ENCODE data around the gene NHERF1.

The NHERF1 gene

DNA sequence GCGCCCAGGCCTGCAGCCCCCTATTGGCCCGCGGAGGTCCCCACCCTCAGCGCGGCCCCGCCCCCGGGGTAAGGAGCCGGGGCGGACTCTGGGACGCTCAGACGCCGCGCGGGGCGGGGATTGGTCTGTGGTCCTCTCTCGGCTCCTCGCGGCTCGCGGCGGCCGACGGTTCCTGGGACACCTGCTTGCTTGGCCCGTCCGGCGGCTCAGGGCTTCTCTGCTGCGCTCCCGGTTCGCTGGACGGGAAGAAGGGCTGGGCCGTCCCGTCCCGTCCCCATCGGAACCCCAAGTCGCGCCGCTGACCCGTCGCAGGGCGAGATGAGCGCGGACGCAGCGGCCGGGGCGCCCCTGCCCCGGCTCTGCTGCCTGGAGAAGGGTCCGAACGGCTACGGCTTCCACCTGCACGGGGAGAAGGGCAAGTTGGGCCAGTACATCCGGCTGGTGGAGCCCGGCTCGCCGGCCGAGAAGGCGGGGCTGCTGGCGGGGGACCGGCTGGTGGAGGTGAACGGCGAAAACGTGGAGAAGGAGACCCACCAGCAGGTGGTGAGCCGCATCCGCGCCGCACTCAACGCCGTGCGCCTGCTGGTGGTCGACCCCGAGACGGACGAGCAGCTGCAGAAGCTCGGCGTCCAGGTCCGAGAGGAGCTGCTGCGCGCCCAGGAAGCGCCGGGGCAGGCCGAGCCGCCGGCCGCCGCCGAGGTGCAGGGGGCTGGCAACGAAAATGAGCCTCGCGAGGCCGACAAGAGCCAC is at the start of gene NHERF1:
Gene NHERF1, plus strand, starts transcription at position 100 of the 750 bp plus-strand sequence. Its CDS starts 219 bp downstream, at position 319.
- peak; percentile 93 for DNase-seq (ENCODE audit: low spot score)

DNA sequence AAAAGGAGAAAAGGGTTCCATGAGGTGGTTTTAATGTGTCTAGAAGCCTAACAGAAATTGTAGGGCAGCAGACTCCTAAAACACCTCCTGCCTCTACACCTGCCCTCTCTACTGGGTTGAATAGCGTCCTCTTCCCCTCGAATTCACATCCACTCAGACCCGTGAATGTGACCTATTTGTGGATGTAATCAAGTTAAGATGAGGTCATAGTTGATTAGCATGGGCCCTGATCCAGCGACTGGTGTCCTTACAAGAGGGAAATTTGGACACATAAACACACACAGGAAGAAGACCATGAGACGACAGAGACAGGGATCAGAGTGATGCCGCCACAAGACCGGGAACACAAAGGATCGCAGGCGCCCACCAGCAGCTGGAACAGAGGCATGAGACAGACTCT is 49.2 kb upstream of the NHERF1 start:
- no peak for DNase-seq (ENCODE audit: low spot score)

DNA sequence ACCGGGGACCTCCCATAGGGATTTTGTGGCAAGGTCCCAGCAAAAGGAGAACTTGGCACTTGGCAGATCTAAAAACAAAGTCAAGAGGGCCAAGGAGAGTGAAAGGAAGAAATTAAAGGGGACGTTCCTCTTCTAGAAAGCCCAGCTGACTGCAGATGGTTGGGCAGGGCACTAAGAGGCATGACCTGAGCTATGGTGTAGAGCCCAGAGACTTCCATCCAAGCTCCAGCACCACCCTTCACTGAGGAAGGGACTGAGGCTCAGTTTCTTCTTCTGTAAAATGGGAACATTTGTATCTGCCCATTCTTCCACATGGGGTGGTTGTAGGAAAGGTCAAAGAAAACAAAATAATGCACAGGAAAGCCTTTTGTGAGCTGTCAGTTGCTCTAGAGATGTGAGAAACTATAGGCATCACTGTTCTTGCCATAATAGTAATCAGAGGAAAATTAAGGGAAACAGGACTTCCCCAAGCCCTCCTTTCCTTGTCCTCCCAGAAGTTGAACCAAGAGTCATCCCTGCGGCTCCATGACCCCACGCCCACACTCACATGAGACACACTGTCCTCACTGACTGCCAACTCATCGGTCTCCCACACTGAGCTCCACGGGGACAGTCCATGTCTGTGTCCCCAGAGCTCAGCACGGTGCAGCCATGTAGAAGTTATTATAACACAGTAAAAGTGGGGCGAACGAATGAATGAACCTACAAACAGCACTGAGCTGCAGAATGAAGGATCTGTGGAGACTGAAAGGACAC is 46.1 kb upstream of the NHERF1 start:
- DNase-seq (ENCODE audit: low spot score) = no peak

DNA sequence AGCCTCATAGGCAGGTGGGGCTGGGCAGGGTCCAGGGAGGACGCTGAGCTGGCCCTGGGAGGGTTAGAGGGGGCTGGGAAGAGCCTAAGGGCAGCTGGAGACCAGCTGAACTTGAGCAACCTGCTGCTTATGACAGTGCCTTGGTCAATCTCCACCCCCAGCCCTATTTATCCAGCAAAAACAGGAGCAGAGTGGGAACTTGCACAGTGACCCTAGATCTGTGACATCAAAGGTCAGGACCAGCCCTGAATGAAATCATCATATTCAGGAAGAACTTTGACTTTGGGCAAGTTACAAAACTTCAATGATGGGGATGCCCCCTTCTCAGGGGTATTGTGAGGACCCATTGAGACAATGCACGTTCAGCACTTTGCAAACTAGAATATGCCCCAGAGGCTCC is 45.1 kb upstream of the NHERF1 start:
- DNase-seq (ENCODE audit: low spot score) = no peak

DNA sequence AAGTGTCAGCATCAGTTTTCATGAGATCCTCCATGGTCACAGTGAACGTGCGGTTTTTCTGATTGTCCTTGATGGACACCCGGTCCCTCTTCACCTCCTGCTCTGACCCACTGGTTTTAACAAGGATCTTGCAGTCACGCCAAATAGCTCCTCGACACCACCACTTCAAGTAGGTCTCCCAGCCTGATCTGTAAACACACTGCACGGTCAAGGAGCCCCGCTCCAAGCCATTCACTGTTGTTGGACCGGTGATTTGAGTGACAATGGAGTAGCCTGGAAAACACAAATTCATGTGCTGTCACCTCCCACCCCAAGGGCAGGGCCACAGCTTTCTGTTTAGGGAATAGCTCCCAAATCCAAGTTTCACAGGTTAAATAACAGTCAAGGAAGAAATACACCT is 43.9 kb upstream of the NHERF1 start:
- DNase-seq (ENCODE audit: low spot score) = no peak

DNA sequence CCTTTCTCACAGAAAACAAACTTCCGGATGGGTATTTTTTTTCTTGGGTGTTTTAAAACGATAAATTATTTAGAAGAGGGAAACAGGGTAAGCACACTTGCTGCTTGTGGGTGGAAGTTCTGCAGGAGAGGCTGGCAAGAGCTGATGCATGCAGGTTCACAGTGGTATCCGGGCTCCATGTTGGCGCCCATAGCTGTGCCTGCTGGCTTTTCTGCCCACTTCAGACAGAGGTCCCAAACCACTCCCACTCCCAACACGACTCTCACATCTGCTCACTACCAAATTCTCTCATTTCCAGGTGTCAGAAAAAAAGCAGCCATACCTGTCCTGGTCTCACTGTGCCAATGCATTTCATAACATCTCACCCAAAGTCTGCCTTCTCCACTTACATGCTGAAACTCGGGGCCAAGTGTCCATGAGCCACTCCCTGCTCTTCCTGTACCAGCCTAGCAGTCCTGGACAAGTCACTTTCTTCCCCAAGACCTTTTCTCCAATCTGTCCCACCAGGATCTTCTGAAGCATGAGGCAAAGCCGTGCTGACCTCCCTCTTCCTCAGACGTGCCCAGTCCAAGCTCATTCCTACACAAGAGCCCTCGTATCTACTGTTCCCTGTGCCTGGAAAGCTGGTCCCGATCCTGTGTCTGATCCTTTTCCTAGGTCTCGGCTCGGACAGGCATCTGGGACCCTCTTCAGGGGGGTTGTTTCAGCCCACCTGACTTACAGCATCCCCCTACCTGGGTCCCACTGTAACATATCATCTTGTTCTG is 37.2 kb upstream of the NHERF1 start:
- DNase-seq (ENCODE audit: low spot score) = no peak

DNA sequence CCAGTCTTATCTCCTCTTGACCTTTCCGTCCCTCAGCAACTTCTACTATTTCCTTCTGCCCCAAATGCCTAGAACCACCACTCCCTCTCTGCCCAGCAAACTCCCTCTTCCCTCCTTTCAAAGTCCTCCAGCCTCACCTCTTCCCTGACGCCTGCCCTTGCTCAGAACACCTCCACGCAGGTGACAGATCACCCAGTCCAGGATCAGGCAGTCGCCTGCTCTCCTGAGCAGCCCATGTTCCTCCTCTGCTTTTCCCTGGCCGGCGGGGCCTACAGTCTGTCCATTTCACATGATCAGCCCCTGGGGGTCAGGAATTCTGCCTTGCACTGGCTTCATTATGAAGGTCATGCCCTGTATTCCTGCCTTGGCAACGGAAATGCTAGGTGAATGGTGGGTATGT is 36.1 kb upstream of the NHERF1 start:
- DNase-seq (ENCODE audit: low spot score) = no peak

DNA sequence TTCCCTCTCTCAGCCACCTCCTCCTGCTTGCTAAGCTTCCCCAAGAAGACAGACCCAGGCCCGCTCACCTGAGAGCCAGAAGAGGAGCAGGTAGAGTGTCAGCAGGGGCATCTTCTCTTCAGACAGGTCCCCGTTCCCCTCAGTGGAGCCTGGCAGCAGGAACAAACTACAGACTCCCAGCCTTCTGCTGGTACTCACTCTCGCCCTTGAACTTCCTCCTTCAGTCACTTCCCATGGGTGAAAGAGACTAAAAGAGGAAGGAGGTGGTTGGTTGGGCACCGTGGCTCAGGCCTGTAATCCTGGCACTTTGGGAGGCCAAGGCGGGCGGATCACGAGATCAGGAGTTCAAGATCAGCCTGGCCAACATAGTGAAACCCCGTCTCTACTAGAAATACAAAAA is 35.7 kb upstream of the NHERF1 start, which contains the start of gene CD300LF:
Gene CD300LF, minus strand, starts transcription at position 168 of the 400 bp plus-strand sequence. Its CDS starts 57 bp downstream, at position 111.
- DNase-seq (ENCODE audit: low spot score) = no peak

DNA sequence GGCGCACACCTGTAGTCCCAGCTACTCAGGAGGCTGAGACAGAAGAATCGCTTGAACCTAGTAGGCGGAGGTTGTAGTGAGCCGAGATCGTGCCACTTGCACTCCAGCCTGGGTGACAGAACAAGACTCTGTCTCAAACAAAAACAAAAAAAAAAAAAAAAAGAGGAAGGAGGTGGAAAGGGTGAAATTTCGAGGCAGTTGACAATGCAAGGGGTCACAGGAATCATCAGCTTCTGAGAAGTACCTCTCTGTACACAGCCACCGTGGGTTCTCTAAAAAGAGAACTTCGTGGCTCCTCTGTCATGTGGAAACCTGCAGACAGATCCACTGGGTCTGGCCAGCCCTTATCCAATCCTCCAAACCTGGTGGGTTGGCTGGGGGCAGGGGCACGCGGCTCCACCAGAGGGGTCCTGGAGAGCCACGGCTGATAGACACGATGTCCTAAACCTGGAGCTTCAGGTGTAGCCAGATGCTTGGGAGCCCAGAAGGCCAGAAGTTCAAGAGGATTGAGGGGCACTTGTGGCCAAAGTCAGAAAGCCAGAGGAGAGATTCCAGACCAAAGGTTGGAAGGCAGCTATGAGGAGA is 35.2 kb upstream of the NHERF1 start:
- DNase-seq (ENCODE audit: low spot score) = no peak

DNA sequence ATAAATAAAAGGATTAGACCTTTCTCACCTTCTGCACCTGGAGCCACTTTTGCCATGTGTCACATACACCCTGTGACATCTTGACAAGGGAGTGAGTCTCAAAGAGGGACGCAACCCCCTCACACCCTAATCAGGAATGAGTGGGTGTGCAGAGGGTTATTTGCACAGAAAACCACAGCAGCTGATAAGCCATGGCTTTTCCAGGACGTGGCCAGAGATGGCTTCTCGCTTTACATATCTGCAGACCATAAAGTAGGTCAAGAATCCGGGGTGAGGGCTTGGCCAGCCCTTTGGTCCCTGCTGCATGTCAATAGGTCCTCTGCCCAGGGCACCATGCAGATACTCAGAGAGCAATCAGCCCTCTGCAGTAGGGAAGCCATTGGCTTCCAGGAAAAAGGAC is 33.3 kb upstream of the NHERF1 start:
- no peak for DNase-seq (ENCODE audit: low spot score)

DNA sequence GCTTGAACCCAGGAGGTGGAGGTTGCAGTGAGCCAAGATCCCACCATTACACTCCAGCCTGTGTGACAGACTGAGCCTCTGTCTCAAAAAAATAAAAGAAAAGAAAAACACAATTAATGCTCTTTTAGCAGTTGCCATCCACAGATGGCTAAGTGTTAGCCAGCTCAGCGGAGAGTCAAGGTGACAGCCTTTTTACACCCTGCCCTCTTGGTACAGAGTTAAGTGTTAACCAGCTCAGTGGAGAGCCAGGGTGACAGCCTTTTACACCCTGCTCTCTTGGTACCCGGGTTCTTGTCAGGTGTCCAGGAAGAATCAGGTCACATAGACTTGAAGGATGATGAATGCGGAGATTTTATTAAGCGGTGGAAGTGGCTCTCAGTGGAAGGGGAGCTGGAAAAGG is 27.9 kb upstream of the NHERF1 start:
- DNase-seq (ENCODE audit: low spot score) = no peak

DNA sequence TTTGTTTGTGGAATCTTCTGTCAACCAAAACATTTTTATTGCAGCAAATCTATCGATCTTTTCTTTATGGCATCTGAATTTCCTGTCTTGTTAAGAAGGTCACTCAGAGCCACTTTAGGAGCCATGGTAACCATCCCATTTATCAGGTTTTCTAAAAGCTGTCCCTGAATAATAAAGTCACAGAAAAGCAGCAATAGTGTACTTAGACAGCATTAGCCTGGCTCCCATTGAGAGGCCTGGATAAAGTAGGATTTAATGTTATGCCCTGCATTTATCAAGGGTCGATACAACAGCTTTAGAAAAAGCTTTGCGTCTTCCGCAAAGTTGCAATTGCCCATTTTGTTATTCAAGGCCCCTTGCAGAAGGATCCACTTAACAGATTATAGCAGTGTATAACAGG is 25.6 kb upstream of the NHERF1 start:
- no peak for DNase-seq (ENCODE audit: low spot score)

DNA sequence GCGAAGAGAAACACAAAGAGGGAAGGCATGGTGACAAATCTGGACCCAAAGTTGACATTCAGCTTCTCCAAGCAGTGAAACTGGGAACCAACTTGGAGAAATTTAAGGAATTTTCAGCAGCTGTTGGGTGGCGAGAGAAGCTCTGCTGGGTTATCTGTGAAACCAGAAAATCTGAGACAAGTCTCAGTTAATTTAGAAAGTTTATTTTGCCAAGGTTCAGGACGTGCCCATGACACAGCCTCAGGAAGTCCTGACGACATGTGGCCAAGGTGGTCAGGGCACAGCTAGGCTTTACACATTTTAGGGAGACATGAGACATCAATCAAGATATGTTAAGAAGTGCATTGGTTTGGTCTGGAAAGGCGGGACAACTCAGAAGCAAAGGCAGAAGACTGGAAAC is 24.5 kb upstream of the NHERF1 start:
- DNase-seq (ENCODE audit: low spot score) = no peak

DNA sequence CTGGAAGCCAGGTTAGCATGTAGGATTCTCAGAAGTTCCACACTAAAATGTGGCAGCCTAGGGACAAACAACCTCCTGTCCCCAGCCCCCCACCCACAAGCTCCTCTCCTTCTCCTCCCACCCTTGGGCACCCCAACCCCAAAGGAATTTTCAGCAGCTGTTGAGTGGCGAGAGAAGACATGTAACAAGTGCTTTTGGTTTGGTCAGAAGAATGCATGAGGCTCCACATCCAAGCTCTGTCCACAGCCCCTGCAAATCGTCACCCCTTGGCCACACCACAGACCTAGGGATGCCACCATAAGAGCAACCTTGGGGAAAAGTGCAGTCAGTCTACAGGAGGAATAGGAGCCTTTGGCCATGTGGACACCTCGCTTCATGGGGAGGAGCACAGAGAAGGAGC is 23.3 kb upstream of the NHERF1 start:
- no peak for DNase-seq (ENCODE audit: low spot score)

DNA sequence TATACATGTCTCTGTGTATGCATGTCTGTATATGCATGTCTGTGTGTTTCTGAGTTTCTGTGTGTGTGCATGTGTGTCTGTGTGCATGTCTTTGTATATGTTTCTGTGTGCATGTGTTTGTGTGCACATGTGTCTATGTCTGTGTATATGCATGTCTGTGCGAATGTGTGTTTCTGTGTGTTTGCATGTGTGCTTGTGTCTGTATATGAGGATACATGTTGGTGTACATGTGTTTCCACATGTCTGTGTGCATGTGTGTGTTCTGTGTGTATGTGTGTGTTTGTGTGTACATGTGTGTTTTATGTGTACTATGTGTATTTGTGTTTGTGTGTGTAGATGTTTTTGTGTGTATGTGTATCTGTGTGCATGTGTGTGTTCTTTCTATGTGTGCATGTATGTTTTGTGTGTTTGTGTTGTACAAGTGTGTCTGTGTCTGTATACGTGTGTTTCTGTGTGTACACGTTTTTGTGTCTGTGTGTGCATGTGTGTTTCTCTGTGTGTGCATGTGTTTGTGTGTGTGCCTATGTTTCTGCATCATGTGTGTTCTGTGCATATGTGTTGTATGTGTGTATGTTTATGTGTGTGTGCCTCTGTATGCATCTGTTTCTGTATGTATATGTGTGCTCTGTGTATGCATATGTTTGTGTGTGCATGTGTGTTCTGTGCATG is 20.3 kb upstream of the NHERF1 start:
- DNase-seq (ENCODE audit: low spot score) = no peak

DNA sequence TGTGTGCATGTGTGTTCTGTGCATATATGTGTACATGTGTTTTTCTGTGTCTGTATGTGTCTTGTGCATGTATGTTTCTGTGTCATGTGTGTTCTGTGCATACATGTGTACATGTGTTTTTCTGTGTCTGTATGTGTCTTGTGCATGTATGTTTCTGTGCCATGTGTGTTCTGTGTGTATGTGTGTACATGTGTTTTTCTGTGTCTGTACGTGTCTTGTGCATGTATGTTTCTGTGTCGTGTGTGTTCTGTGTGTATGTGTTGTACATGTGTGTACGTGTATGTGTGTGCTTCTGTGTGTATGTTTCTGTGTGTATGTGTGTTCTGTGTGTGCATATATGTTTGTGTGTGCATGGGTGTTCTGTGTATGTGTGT is 19.7 kb upstream of the NHERF1 start:
- no peak for DNase-seq (ENCODE audit: low spot score)

DNA sequence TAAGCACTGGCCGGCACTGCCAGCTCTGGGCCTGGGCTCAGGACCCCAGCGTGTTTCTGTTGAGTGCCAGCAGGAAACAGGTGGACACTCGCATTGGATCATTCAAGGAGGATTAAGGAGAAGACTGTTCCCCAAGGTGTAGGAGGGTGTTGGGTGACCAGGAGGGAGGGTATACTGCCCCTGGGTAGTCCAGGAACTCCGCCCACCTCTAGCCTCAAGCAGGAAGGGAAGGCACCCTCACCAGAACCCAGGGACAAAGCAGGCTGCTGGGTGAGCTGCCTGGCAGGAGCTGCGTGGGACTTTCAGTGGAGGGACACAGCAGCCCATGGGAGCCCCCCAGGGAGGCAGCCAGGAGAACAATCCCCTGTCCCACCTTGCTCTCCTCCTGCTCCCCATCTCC is 19.1 kb upstream of the NHERF1 start:
- DNase-seq (ENCODE audit: low spot score) = no peak

DNA sequence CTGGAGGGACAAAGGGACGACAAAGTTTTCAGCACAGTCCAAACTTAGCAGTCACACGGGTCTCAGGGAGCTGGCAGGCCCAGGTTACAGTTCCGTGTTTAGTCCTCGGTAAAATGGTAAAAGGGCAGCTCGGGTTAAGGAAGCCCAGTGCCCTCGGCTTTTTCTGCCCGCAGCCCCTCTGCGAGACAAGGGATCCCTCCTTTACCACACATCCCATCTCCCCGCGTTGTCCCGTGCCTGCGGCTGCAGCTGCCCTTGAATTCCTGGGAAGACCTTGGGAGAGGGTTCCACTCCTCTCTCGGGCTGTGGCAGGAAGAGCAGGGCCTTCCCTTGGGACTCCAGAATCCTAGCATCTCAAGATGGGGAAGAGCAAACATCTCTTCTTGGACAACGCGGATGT is 18.6 kb upstream of the NHERF1 start:
- DNase-seq (ENCODE audit: low spot score) = no peak

DNA sequence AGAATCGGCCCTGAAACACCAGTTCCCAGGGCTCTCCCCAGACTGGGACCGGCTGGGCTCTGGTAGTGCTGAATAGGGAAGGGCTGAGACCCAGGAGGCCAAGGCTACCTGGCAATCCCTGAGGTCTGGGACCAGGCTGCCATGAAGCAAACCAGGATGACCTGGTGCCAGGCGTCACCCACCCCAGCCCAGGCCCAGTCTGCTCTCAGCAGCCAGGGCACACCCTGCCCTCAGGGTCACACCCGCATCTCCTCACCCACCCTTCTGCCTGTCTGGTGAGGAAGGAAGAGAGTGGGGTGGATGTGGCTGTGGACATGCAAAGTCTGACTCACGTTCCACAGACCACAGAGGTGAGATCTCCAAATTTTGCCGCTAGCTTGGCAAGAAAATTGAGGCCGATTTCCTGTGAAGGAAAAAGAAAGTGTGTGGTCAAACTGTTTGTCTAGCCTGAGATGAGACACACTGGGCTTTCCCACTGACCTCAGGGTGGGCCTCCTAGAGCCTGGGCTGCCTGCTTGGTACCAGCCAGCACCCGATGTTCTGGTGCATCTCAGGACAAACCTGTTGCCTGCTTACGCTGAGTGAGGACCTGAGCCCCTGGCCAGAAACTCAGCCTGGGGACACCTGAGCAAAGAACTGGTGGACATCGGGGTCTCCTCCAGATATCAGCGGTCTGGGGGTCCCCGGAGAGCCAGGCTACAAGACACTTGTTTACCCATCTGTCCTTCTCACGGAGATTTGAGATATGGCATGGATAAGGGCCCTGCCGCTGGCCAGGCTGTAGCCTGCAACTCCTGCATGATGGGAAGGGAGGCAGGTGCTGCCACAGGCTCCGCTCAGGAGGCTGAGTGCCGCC is 17.7 kb upstream of the NHERF1 start:
- DNase-seq (ENCODE audit: low spot score) = no peak

DNA sequence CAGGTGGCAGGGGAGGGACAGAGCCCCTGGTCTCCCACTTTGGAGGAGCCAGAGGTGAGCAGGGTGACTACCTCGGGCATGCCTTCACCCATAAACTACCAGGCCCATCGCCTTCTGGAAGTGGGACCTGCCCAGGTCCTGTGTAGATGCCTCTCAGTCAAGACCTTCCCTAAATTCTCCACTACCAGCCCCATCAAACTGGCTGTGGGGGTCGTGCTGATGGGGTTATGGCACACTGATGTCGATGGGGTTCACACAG is 17.2 kb upstream of the NHERF1 start:
- no peak for DNase-seq (ENCODE audit: low spot score)
